Measurements from ENCODE around the gene CRYBG2. TPM values are rescaled to one million over a fixed set of nuclear protein-coding genes. Genes with fewer than 3 reads are reported as not detected.

Gene CRYBG2
- total RNA-seq, 4 donors from 2014 or later: under 0.01 TPM; not detected in 3

- Histone ChIP-seq H3K9me3 (peaks cover 0 to 5% (median 0%) of the 10 kb centered on the region in 4 donors), H3K27ac (no peak overlapping the region), H3K36me3 (no peaks in the 10 kb centered on the region), H3K4me3 (no peak overlapping the region), H3K27me3 (peaks cover 0 to 27% of the 10 kb centered on the region in 2 donors), H3K4me1 (no peaks in the 10 kb centered on the region)
- 85 to 92% methylated on average over 3 of the region's 3 CpGs for WGBS, 2 donors
- TF ChIP-seq POLR2A (IDR thresholded peaks at IDR 0.05) (no peak), EP300 (IDR thresholded peaks at IDR 0.05) (no peak), CTCF (IDR thresholded peaks at IDR 0.05) (no peak)
- DNase-seq (ENCODE audit: low spot score in 2 of 2): no peak
Observed at GRCh38 chr1:26368486-26368885, 14.6 kb upstream of the CRYBG2 start.

GRCh38 chr1:26368006-26368405, 14.1 kb upstream of the CRYBG2 start:
- H3K27me3 ChIP-seq: peaks cover 0 to 31% of the 10 kb centered on the region in 2 donors
- no peak for DNase-seq (ENCODE audit: low spot score in 2 of 2)
- no peak for TF ChIP-seq CTCF (IDR thresholded peaks at IDR 0.05)
- TF ChIP-seq EP300 (IDR thresholded peaks at IDR 0.05): no peak
- TF ChIP-seq POLR2A (IDR thresholded peaks at IDR 0.05): no peak
- no peaks in the 10 kb centered on the region for H3K36me3 ChIP-seq
- no peak overlapping the region for H3K27ac ChIP-seq
- WGBS, 2 donors: 61 to 65% methylated on average over 4 of the region's 4 CpGs
- H3K9me3 ChIP-seq: peaks cover 0 to 5% (median 0%) of the 10 kb centered on the region in 4 donors
- H3K4me3 ChIP-seq: no peak overlapping the region
- no peaks in the 10 kb centered on the region for H3K4me1 ChIP-seq

GRCh38 chr1:26367441-26367840, 13.5 kb upstream of the CRYBG2 start:
- no peaks in the 10 kb centered on the region for H3K36me3 ChIP-seq
- H3K4me3 ChIP-seq: no peak overlapping the region
- no peaks in the 10 kb centered on the region for H3K4me1 ChIP-seq
- H3K27me3 ChIP-seq: peaks cover 0 to 34% of the 10 kb centered on the region in 2 donors
- TF ChIP-seq CTCF (IDR thresholded peaks at IDR 0.05): no peak
- TF ChIP-seq EP300 (IDR thresholded peaks at IDR 0.05): no peak
- no peak for TF ChIP-seq POLR2A (IDR thresholded peaks at IDR 0.05)
- no peak overlapping the region for H3K27ac ChIP-seq
- 84 to 90% methylated on average over 3 to 5 of the region's 6 CpGs for WGBS, 2 donors
- no peak for DNase-seq (ENCODE audit: low spot score in 2 of 2)
- H3K9me3 ChIP-seq: peaks cover 0 to 5% (median 0%) of the 10 kb centered on the region in 4 donors

- Histone ChIP-seq H3K4me3 (no peak overlapping the region), H3K36me3 (no peaks in the 10 kb centered on the region), H3K27me3 (peaks cover 2 to 56% of the 10 kb centered on the region in 2 donors), H3K4me1 (peaks cover 0 to 11% (median 3%) of the 10 kb centered on the region in 4 donors), H3K27ac (no peak overlapping the region), H3K9me3 (no peaks in the 10 kb centered on the region)
- DNase-seq (ENCODE audit: low spot score in 2 of 2): no peak
- TF ChIP-seq POLR2A (IDR thresholded peaks at IDR 0.05) (no peak), CTCF (IDR thresholded peaks at IDR 0.05) (no peak), EP300 (IDR thresholded peaks at IDR 0.05) (no peak)
- 45 to 58% methylated on average over 9 of the region's 9 CpGs for WGBS, 2 donors
Observed at GRCh38 chr1:26364956-26365355, 11.0 kb upstream of the CRYBG2 start.

- peaks cover 0 to 14% (median 5%) of the 10 kb centered on the region in 4 donors for H3K4me1 ChIP-seq
- H3K9me3 ChIP-seq: no peaks in the 10 kb centered on the region
- 31 to 38% methylated on average over 26 of the region's 26 CpGs for WGBS, 2 donors
- H3K27me3 ChIP-seq: peaks cover 2 to 68% of the 10 kb centered on the region in 2 donors
- H3K36me3 ChIP-seq: no peaks in the 10 kb centered on the region
- TF ChIP-seq CTCF (IDR thresholded peaks at IDR 0.05) (peak; percentile 64 to 85 (median 78)), POLR2A (IDR thresholded peaks at IDR 0.05) (no peak)
- peak; percentile 64 to 76 for DNase-seq (ENCODE audit: low spot score in 2 of 2)
- no peak overlapping the region for H3K4me3 ChIP-seq
- H3K27ac ChIP-seq: no peak overlapping the region
Observed at GRCh38 chr1:26363549-26364448, 9.9 kb upstream of the CRYBG2 start.

Measured in tibial nerve (tissue), 4 donors.